ENCODE data around the gene BLVRB.

The BLVRB gene

DNA sequence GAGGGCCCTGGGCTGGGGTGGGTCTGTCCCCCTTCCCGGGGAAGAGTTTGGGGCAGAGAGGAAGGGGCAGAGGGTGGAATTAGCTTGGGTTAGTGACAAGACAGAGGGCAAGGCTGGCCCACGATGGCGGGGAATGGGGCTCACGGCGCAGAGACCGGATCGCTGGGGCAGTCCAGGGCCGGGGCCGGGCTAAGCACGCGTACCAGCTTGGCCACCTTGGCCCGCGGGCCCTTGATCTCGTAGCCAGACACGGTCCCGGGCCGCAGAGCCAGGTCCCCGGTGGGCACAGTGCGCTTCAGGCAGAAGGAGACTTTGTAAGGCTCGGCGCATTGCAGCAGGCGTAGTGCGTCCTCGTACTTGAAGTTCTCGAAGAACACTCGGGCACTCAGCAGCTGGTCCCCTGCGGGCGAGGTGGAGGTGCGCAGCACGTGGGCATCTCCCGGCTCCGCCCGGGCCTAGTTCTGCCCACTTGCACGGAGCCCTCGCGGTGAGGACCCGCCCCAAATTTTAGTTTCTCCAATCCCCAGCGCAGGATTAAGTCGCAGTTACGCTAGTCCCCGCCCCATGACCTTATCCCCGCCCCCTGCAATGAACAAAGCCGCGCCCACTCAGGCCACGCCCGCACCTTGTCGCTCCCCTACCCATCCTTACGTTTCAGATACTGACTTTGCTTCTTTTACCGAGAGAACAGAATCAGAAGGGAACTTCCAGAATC is 67.0 kb downstream of the BLVRB start:
- DNase-seq: no peak
